Effector CD4-positive, alpha-beta T cell (primary cell): Measurements from ENCODE around the gene PRRG1.
"Not testable (repeated sequence)": the region's sequence is repeated elsewhere in the genome, so short reads cannot be mapped to it uniquely, and the experiment has no call there.

Source experiments
- DNase-seq: peaks from one replicate; pipeline ENCODE4 v3.0.0-alpha.2; 2020

PRRG1 gene

DNA sequence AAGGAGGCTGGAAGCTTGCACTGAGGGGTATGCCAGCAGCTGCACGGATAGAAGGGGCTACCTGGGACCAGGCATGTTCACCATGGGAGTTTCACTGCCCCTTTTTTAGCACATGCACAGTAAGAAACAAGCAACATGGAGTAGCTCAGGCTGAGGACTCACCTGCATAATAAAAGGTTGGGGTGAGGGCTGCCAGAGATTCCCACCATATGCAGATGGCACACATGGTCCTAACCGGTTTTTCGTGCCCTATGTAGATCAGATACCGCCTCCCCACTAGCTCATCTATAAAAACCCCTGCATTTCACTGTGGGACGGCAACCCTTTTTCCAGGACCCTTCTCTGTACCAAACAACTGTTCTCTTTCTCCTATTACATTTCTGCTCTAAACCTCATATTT, 125.3 kb downstream of the PRRG1 start:
- no peak for DNase-seq

DNA sequence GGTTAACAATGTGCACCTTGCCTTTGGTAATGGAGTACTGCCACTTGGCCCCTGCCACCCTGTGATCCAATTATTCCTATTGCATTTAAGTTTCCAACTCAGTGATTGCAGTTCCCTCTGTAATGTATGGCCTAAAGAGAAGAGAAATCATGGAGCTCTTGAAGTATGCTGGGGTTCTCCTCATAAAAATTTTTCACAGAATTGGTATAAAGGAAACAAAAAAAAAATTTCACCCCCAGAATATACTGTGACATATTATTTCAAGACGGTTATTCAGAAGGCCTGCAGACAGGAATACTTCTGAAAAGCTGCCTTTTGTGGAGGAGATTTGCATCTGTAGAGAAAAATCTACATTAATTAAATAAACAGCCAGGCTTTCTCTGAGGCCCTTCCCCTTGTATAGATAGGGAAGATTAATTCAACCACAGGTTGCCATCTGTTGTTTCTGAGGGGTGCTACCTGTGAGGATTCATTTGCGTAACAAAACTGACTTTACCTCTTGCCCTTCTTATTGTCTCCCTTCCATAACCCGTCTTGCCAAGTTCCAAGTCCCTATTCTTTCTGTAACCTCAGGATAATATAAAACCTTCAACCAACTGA, 127.5 kb downstream of the PRRG1 start:
- DNase-seq, result no peak

DNA sequence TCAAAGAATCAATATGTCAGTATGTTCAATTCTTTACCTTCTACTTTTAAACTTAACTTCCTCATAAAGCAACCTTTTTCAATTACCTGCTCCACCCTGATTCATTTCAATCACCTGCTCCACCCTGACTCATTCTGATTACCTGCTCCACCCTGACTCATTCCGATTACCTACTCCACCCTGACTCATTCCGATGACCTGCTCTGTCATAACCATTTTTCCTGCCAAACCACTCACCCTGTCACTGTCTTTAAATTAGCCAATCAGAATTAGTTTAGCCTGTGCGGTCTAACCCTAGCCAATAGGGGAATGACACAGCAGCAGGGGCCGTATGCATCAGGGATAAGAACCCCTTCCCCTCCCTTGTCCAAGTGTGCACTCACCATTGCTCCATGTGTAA, 135.2 kb downstream of the PRRG1 start:
- DNase-seq, result not testable (repeated sequence)

DNA sequence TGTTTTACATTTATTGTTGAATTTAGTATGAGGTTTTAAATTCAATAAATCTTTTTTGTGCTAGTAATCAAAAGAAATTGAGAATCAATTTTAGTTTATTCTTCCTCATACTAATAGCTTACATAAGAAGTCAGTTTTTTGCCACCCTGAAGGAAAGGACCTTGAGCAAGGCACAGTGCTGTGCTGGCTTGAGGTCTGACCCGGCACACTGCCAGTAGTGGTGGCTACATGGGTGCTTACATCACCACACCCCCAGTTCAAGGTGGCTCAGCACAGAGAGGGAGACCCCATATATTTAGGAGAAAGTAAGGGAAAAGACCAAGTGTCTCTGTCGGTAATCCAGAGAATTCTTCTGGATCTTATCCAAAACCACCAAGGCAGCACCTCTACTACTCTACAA, 136.3 kb downstream of the PRRG1 start:
- no peak for DNase-seq

DNA sequence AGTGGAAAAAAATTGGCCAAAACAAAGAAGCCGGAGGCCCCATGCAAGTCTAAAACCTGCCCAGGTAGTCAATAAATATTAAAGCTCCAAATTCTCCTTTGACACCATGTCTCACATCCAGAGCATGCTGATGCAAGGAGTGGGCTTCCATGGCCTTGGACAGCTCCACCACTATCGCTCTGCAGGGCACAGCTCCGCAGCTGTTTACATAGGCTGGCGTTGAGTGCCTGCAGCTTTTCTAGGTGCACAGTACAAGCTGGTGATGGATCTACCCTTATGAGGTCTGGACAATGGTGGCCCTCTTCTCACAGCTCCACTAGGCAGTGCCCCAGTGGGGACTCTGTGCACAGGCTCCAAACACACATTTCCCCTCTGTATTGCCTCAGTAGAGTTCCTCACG, 138.1 kb downstream of the PRRG1 start:
- no peak for DNase-seq

DNA sequence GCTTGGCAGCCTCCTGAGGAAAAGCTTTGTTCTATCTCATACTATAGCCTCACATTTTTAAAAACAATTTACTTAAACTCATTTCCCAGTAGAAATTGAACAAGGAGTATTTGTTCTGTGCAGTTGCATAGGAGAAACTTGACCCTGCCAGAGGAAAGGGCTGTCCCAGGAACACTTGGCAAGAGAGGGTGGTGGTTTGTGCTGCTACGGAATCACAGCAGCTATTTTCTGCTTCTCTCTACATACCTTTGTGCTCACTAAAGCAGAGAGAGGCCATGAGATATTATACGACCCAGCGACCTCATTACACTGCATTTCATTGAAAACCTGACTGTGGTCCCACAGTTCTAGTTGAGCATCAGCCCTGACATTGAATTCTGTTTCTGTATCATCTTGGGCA, 139.2 kb downstream of the PRRG1 start:
- no peak for DNase-seq

DNA sequence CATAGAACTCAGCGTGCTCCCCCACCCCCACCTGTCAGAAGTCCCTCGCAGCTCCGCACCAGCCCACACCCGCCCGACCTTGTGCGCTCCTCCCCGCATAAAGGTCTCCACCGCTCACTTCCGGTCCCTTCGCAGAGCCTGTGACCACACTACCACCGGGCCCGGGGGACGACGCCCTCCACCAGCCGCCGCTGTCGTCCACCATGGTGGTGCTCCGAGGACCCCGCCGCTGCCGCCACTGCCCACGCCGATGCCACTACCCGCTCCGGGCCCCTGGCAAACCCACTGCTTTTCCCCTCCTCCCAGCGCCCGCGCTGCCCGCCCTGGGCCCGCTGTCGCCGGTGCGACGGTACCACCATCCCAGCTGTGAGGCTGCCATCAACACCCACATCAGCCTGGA, 142.5 kb downstream of the PRRG1 start:
- DNase-seq, result no peak

DNA sequence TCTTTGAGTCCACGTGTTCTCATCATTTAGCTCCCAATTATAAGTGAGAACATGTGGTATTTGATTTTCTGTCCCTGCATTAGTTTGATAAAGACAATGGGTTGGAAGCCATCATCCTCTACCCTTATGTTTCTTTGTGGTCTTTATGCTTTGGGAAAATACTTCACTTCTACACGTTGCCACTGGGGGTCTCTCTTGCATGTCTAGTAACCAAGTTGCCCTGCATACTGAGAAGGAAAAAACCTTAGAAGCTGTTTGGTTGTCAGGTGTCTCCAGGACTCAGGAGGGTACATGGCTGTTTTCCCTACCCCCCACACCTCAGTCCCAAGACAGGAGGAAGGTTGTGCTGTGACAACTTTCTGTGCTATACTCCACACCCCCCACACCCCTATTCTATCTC, 146.6 kb downstream of the PRRG1 start:
- DNase-seq, result not testable (repeated sequence)

DNA sequence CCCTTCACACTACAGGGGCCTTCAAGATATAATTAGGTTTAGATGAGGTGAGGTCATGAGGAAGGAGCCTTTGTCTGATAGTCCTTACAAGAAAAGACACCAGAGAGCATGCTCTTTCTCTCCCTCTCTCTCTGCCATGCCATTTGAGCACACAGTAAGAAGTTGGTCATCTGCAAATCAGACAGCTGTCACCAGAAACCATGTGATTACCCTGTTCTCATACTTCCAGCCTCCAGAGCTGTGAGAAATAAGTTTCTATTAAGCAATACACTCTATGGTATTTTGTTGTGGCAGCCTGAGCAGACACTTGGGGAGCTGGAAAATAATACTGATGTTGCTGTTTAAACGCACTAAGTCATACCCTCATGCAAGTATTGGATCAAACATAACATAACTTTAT, 148.0 kb downstream of the PRRG1 start:
- not testable (repeated sequence) for DNase-seq

DNA sequence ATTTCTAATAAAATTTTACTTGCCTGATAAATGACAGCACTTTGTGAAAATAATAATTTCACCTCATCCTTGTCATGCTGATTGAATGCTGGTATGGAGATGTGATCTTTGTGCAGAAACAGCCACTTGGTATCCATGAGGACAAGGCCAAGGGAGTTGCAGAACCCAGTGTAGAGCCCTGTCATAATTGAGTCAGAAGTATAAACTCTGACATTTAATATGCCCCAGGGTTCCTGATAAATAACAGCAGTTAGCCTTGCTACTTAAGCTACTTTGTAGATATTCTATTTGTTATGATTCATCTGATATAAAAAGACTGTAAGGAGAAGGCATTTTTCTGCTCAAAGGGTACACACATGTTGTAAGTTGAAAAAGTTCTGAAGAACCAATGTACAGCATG, 149.2 kb downstream of the PRRG1 start:
- DNase-seq, result not testable (repeated sequence)

DNA sequence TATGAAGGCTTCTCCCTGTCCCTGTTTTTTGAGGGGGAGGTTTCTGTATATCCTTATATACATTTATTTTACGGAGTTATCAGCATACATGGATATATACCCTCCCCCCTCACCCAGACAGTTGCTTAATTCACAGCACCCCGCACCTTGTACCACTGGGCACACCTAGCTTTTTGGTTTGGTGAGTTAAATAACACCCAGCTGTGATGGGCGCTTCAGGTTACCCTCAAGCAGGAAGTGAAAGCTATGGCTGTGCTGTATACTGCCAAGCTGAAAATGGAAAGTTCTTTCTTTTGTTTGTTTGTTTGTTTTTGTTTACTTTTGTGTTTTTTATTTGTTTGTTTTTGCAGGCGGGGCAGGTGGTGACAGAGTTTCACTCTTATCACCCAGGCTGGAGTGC, 150.5 kb downstream of the PRRG1 start:
- DNase-seq, result not testable (repeated sequence)

DNA sequence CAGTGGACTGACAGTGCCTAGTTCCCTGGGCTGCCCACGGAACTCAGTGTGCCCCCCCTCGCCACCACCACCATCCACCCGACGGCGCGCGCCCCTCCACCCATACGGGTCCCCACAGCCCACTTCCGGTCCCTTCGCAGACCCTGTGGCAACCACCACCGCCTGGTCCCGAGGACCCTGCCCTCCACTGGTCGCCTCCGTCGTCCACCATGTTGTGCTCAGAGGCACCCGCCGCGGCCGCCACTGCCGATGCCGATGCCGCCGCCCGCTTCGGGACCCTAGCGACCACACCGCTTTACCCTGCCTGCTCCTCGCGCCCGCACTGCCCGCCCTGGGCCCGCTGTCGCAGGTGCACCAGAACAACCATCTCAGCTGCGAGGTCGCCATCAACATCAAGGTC, 155.8 kb downstream of the PRRG1 start:
- no peak for DNase-seq
